H7 (cell line): Measurements from ENCODE around the gene SLC25A30. TPM values are rescaled to one million over a fixed set of nuclear protein-coding genes. Genes with fewer than 3 reads are reported as not detected.
"Not testable (repeated sequence)": the region's sequence is repeated elsewhere in the genome, so short reads cannot be mapped to it uniquely, and the experiment has no call there.

Experiments used
- DNase-seq: peaks from one replicate; pipeline ENCODE4 v3.0.0; 2012
- H3K27me3 ChIP-seq: 2 replicates; pipeline ENCODE4 v1.6.0; 2011; ENCODE audit warnings: mild to moderate bottlenecking, low read length; ENCODE audit not compliant: control insufficient read depth, insufficient read depth
- H3K36me3 ChIP-seq: replicated peaks from 2 replicates; pipeline ENCODE4 v1.5.1; 2011; ENCODE audit warnings: low read length; ENCODE audit not compliant: control insufficient read depth, insufficient read depth
- H3K4me3 ChIP-seq: 2 replicates; pipeline ENCODE4 v1.5.1; 2011; ENCODE audit warnings: low read depth, mild to moderate bottlenecking, control low read depth, low read length, moderate library complexity; ENCODE audit not compliant: insufficient read depth
- total RNA-seq: library from RNA; depleted of rRNA; stranded (reverse); fragments of >200 nt; shearing (Covaris generic); gene quantifications from 2 replicates; pipeline ENCODE4 v1.2.3, GENCODE V29; 2014

The SLC25A30 gene
- total RNA-seq, 1 experiment from 2014 or later = 1.0 TPM

DNA sequence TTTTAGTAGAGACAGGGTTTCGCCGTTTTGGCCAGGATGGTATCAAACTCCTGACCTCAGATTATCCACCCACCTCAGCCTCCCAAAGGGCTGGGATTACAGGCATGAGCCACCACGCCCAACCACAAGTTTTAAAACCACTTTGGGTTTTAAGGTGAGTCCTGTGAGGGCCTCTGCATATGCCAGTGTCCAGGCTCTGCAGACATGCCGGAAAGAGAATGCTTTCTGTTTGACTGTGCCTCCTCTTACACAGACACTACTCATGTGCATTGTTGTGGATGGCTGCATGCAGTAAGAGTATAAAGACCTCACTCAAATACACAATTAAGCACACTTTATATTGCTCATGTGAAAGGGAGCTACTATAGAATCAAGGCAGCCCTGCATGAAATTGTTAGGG is 20.8 kb upstream of the SLC25A30 start:
- DNase-seq = no peak
- H3K36me3 ChIP-seq = no peaks in the 10 kb centered on the region
- H3K27me3 ChIP-seq = no peaks in the 10 kb centered on the region
- no peak overlapping the region for H3K4me3 ChIP-seq

DNA sequence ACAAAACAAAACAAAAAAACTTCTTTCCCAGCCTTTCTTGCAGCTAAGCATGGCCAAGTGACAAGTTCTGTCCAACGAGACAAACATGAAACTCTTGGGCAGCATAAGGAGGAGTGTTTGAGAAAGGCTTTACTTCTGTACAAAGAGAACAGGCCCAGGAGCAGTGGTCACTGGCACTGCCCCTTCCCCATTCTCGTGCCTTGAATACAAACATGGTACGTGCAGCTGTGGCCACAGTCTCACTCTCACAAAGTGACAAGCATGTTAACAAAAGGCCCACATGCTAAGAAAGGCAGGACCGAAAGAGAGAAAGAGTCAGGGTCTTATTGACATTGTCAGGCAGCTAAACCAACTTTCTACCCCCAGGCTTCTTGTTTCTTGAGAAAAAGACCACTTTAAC is 19.8 kb upstream of the SLC25A30 start:
- Histone ChIP-seq H3K36me3 (no peaks in the 10 kb centered on the region), H3K27me3 (no peaks in the 10 kb centered on the region), H3K4me3 (no peak overlapping the region)
- no peak for DNase-seq

DNA sequence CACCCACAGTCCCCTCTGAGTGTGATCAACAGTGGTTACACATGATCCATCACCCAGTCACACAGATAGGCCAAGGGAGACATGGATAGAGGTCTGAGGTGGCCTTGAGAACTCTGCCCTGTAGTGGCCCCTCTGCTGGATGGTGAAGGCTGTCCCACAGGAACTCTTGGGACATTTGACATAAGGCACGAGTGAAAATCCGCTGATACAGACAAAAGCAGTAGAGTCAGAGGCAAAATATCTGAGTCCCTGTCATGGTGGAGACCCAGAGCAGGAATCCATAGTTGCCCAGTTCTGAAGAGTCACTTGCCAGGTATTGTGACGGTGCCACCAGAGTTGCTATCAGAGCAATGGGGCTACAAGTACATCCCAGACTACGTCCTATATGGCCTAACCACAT is 18.8 kb upstream of the SLC25A30 start:
- no peaks in the 10 kb centered on the region for H3K36me3 ChIP-seq
- no peak overlapping the region for H3K4me3 ChIP-seq
- DNase-seq = no peak
- no peaks in the 10 kb centered on the region for H3K27me3 ChIP-seq

DNA sequence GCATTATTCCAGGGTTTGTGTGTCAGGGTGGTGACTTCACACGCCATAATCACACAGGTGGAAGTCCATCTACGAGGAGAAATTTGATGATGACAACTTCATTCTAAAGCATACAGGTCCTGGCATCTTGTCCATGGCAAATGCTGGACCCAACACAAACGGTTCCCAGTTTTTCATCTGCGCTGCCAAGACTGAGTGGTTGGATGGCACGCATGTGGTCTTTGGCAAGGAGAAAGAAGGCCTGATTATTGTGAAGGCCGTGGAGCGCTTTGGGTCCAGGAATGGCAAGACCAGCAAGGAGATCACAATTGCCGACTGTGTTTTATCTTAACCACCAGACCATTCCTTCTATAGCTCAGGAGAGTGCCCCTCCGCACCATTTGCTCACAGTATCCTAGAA is 18.2 kb upstream of the SLC25A30 start:
- no peak for DNase-seq
- Histone ChIP-seq H3K4me3 (no peak overlapping the region), H3K27me3 (no peaks in the 10 kb centered on the region), H3K36me3 (no peaks in the 10 kb centered on the region)

DNA sequence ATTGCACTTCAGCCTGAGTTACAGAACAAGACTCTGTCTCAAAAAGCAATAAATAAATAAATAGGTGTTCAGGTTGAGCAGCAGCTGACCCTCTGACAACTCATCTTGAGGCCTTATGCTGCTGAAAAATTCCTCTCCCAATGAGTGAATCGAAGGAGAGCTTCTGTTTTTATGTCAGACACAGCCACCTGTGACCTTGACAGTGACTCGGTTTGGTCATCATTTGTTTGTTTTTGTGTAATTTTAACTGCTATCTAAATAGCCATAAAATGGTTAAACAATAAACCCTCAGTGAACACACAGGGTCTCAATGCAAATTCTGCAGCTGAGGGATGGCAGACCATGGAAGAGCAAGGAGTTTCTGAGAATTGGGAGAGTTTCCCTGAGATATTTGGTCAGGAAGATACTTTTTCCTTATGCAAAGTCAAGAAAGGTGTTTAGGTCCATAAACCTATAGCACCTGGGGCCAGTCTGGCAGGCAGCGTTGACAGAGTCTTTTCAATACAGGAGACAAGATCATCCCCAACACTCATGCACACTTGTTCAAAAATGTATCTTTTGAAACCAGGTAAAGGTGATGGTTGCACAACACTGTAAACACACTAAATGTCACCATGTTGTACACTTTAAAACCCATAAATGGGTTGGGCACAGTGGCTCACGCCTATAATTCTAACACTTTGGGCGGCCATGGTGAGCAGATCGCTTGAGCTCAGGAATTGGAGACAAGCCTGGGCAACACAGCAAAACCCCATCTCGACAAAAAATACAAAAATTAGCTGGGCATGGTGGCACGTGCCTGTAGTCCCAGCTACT is 16.6 kb upstream of the SLC25A30 start:
- no peak for DNase-seq
- Histone ChIP-seq H3K36me3 (no peaks in the 10 kb centered on the region), H3K4me3 (no peak overlapping the region), H3K27me3 (no peaks in the 10 kb centered on the region)

DNA sequence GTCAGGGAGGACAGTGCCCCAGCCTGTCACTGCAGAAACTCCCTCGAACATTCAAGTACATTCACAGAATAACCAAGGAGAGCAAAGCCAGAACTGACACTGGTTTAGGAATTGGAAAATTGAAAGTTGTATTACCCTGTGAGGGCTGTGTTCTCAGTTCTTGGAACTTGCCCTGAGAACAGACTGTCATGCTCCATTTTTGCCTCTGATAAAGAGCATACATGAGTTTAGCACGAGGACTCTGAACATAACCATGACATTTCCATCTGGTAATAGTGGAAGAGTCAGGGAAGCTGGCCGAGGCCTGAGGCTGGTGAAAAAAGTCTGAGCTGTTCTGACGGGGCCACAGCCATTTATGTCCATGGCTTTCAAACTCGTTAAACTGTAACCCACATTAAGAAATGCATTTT is 15.2 kb upstream of the SLC25A30 start:
- Histone ChIP-seq H3K27me3 (no peaks in the 10 kb centered on the region), H3K4me3 (no peak overlapping the region)

DNA sequence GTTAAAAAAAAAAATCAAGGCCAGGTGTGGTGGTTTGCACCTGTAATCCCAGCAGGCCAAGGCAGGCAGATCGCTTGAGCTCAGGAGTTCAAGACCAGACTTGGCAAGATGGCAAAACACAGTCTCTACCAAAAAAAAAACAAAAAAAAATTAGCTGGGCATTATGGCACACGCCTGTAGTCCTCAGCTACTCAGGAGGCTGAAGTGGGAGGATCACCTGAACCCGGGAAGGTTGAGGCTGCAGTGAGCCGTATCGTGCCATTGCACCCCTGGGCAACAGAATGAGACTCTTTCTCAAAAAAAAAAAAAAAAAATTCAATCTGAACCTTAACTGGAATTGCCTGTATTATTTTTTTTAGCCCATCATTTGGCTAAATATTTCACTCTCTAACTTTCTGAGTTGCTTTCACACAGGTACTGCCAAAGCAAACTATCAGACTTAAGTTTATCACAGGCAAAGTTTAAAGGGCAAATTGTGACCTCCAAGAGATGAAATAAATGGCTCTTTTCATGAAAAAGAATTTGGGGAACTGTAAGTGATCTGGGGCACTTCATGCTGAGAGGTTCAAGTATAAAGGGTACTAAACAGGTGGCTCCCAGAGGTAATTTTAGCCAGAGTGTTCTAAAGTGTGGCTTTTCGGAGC is 14.7 kb upstream of the SLC25A30 start:
- DNase-seq = no peak
- Histone ChIP-seq H3K36me3 (no peaks in the 10 kb centered on the region), H3K4me3 (no peak overlapping the region), H3K27me3 (no peaks in the 10 kb centered on the region)

More for the DNA sequence above, 15.2 kb upstream of the SLC25A30 start:
- no peaks in the 10 kb centered on the region for H3K36me3 ChIP-seq
- DNase-seq = no peak

DNA sequence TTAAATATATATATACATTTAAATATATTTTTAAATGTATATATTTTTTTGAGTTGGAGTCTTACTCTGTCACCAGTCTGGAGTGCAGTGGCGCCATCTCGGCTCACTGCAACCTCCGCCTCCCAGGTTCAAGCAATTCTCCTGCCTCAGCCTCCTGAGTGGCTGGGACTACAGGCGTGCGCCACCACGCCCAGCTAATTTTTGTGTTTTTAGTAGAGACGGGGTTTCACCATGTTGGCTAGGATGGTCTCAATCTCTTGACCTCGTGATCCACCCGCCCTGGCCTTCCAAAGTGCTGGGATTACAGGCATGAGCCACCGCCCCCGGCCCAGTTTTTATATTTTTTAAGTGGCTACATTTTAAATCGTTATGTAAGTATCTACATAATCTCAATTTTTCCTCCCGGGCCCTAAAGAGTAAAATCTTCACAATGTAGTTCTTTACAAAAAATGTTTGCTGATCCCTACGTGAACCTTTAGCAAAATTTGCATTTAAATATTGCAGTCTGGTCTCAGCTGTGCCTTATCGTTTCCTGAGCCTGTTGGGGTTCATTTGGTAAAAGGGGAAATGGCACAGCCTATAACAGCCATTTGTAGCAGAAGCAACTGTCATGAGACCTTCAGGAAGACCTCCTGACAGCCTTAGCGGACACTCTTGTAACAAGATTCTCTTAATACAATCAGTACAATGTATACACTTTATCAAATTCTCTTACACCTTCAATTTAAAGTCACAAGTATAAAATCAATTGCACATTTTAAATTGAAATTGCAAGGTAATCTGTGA is 8.1 kb upstream of the SLC25A30 start:
- not testable (repeated sequence) for H3K4me3 ChIP-seq, DNase-seq, H3K27me3 ChIP-seq, H3K36me3 ChIP-seq

DNA sequence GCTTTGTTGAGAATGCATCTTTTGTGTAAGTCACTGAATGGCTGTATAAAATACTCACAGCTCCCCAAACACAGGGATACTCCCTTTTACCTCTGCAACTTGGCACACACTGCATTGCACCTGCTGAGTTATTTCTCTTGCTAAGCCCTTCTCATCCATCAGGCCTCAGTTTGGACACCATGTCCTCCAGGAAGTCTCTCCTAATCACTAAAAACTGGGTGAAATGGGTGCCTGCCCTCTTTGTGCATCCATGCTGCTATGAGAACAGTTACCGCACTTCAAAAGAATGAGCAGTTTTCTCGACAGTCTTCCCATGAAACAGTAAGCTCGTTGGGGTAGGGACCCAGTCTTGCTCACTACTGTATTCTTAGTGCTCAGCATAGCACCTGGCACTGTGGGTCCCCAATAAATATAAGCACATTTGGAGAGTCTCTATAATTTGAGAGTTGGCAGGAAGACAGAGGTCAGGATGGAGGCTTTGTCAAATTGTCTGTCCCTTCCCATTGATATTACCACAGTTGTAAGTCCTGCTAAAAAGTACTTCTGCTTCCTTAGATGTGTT is 4.6 kb upstream of the SLC25A30 start:
- no peak for DNase-seq
- Histone ChIP-seq H3K36me3 (no peaks in the 10 kb centered on the region), H3K27me3 (peaks cover 1% of the 10 kb centered on the region; the same call in 1 of the 2 replicates), H3K4me3 (no peak overlapping the region)

DNA sequence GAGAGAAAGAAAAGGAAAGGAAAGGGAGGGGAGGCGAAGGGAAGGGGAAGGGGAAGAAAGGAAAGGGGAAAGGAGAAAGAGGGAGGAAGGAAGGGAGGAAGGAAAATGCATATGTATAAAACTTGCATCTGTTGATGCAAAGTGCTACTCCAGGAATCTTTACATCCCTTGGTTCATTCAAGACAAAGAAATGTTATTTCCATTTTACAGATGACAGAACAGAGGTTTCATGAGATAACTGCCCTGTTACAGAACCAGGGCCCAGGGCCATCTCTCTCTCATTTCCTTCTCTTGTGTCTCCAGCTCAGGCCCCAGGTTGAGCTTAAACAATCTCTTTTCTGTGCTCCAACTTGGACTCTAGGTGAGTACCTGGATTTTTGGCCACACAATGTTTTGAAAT is 1.8 kb upstream of the SLC25A30 start:
- Histone ChIP-seq H3K4me3 (no peak overlapping the region), H3K27me3 (peaks cover 10% of the 10 kb centered on the region), H3K36me3 (no peaks in the 10 kb centered on the region)
- no peak for DNase-seq

DNA sequence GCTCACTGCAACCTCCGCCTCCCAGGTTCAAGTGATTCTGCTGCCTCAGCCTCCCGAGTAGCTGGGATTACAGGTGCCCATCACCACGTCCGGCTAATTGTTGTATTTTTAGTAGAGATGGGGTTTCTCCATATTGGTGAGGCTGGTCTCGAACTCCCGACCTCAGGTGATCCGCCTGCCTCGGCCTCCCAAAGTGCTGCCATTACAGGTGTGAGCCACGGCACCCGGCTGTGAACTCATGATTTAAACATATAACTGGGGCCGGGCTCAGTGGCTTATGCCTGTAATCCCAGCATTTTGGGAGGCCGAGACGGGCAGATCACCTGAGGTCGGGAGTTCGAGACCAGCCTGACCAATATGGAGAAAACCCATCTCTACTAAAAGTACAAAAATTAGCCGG is 1.2 kb upstream of the SLC25A30 start:
- H3K36me3 ChIP-seq, H3K27me3 ChIP-seq, H3K4me3 ChIP-seq, DNase-seq: not testable (repeated sequence)

DNA sequence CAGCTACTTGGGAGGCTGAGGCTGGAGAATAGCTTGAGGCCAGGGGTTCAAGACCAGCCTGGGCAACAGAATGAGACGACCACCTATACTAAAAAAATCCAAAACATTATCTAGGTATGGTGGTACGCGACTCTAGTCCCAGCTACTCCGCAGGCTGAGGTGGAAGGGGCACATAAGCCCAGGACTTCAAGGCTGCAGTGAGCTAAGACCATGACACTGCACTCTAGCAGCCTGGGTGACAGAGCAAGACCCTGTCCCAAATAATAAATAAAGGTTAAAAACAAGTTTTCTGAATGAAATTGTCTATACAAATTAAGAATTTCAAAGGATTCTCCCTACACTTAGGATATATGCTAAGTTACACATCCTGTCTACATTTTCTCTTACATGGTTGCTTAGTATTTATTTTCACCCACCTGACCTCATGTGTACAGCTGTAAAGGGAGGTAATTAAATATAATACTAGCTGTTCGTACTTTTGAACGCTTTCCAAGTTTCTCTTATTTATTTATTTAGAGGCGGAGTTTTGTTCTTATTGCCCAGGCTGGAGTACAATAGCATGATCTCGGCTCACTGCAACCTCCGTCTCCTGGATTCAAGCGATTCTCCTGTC is 1.6 kb downstream of the SLC25A30 start:
- Histone ChIP-seq H3K36me3 (no peaks in the 10 kb centered on the region), H3K4me3 (no peak overlapping the region), H3K27me3 (peaks cover 10% of the 10 kb centered on the region)
- DNase-seq = no peak

DNA sequence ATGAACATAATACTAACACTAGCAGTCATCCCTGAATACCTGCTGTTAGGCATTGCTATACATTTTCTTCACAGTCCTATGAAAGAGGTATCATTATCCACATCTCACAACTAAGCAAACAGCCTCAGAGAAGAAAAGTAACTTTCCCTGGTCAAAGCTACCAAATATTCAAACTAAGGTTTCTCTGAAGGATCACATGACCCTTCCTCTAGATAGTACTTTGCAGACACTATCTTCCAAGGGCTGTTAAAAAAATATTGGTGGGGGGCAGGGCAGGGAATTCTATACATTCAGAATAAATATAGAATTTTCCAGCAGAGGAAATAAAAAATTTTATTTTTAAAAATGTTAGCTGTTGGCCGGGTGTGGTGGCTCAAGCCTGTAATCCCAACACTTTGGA is 3.1 kb downstream of the SLC25A30 start:
- peaks cover 10% of the 10 kb centered on the region for H3K27me3 ChIP-seq
- H3K36me3 ChIP-seq = no peaks in the 10 kb centered on the region
- no peak for DNase-seq
- no peak overlapping the region for H3K4me3 ChIP-seq

DNA sequence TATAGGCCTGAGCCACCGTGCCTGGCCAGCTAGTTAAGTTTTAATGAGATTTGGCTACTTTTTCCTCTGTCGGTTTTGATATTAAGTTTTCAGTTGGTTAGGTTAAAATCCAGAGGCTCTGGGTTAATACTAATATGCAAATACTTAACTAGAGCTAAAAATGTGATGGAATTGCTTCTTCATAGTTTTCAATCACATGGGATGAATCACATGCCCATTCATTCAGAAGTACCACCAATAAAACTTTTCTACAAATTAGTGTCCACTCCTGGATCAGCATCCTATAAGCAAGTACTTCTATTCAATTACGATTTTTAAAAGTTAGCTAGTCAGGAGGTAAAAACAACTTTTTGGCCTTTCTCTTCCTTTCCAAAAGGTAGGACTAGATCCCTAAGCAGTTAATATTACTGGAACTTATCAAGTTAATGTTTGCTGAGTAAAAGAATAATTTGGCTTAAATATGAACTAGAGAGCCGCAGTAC is 4.3 kb downstream of the SLC25A30 start:
- Histone ChIP-seq H3K27me3 (peaks cover 10% of the 10 kb centered on the region), H3K36me3 (peaks cover 1% of the 10 kb centered on the region; the same call in 1 of the 2 replicates), H3K4me3 (no peak overlapping the region)
- DNase-seq = no peak
